GM23248 (cell line): Measurements from ENCODE around the gene MED10.

Experiments
- EZH2 ChIP-seq: fragments of 200-600 bp; sonication (generic); IDR thresholded peaks from 2 replicates; pipeline ENCODE4 v1.6.1; 2018; ENCODE audit warnings: antibody characterized with exemption, mild to moderate bottlenecking; ENCODE audit not compliant: insufficient read depth, poor library complexity, severe bottlenecking
- EZH2phosphoT487 ChIP-seq: fragments of 200-600 bp; sonication (generic); IDR thresholded peaks from 2 replicates; pipeline ENCODE4 v1.6.1; 2018; ENCODE audit warnings: antibody characterized with exemption, moderate library complexity, mild to moderate bottlenecking, low read depth; ENCODE audit not compliant: insufficient read depth

DNA sequence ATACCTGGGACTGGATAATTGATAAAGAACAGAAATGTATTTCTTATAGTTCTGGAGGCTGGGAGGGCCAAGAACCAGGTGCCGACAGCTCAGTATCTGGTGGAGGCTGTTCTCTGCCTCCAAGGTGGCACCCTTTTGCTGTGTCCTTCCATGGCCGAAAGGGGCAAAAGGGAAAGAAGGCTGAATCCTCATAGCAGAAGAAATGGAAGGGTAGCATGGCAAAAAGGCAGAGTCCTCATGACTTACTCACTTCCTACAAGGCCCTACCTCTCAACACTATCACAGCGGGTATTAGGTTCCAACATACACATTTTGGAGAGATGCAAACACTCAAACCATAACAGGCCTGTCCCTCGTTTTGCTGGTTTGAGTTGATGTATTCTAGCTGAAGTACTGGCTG, 25.1 kb upstream of the MED10 start:
- TF ChIP-seq EZH2 (no peak), EZH2phosphoT487 (no peak)
